HG03095 (cell line): ENCODE measurements around the gene RTL10.
"Not testable (repeated sequence)": the region's sequence is repeated elsewhere in the genome, so short reads cannot be mapped to it uniquely, and the experiment has no call there.

ENCODE experiments used
- ATAC-seq: cut with Tn5 transposase; IDR thresholded peaks from one replicate; pipeline ENCODE4 v1.9.1; 2021; ENCODE audit warnings: moderate library complexity; ENCODE audit not compliant: unreplicated experiment

RTL10 gene

GRCh38 chr22:19845054-19845722 lies 9.5 kb downstream of the RTL10 start:
- ATAC-seq: no peak

GRCh38 chr22:19844377-19845053 lies 10.2 kb downstream of the RTL10 start:
- ATAC-seq: no peak

- no peak for ATAC-seq
These were observed 10.8 kb downstream of the RTL10 start for GRCh38 chr22:19843857-19844376.

- ATAC-seq: no peak
These were observed 11.4 kb downstream of the RTL10 start for GRCh38 chr22:19843107-19843856.

DNA sequence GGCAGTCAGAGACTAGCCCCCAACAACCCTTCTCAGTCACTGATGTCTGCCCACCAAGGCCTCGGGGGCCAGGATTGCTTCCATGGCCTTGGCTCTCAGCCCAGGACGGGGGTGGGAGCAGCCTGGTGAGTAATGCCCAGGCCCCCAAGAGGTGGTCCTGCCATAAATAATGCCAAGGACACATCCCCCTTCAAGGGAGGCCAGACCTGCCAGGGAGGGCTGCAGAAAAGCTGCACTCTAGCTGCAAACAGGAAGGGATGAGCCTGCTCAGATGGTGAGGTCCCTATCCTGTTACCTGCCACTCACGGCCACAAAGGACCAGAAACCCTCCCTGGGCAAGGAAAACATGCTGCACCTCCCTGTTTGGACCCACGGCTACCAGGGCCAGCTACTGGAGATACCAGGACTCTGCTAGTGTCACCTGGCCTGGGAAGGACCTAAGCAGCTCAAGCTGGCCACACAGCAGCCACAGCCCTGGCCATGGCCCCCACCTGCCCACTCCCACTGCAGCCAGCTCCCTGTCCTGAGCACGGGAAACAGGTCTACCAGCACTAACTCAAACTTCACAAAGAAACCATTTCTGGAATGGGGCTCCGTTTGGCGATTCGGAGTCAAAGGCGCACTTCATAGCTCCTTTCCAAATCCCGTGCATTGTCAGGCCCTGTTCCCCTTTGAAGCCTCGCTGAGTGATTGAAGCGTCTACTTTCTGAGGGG lies 12.1 kb downstream of the RTL10 start:
- ATAC-seq: no peak

DNA sequence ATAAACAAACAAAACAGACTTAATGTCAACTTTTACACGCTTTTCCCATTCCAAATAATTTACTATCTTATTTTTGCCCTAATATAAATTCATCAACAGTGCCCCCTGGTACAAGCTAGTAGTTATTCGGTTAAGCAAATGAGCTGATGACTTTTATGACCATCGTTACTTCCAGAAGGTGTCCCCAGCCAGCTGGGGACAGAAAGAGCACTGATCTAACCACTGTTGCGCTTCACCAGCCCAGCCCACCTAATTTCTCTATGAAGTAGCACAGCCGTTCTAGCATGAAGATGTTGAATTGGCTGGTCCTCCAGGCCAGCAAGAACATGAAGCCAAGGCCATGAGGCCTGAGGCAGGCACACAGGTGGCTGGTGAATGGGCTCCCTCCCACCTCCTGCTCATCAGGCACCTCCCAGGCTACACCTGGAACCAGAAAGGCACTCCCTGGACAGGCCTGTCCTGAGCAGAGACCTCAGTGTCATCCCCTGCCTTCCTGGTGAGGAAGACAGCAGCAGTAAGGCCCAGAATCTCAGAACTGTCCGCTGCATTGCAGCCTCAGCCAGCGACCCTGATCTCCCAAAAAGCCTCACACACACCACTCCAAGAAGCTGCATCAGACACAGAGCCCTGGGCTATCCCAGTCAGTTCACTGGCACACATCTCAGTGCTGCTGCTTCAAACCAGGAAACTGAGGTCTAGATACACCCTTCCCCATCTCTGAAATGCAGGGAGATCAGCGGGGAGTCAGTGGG lies 12.9 kb downstream of the RTL10 start:
- ATAC-seq: no peak

DNA sequence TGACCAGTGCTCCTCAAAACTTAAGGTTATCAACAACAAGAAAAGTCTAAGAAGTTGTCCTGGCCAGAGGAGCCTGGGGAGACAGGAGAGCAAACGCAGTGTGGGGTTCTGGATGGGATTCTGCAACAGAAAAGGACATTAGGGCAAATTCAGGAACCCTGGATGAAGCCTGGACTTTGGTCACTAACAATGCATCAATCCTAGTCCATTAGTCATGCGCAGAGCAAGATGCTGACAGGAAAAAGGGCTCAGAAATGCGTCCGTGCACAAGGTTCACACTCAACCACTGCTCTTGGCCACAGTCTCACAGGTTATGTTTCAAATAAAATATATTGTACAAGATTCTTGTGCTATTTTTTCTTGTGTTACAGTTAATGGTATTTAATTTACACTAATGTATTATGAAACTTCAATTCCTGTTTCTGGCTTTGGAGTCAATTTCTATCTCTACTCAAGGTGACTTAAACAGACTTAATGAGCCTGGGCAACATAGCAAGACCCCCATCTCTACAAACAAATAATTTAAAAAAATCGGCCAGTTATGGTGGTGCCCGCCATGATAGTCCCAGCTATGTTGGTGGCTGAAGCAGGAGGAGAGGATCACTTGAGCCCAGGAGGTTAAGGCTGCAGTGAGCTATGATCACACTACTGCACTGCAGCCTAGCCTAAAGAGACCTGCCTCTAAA lies 13.6 kb downstream of the RTL10 start:
- ATAC-seq: no peak

GRCh38 chr22:19840059-19840458 lies 14.6 kb downstream of the RTL10 start:
- ATAC-seq: no peak

DNA sequence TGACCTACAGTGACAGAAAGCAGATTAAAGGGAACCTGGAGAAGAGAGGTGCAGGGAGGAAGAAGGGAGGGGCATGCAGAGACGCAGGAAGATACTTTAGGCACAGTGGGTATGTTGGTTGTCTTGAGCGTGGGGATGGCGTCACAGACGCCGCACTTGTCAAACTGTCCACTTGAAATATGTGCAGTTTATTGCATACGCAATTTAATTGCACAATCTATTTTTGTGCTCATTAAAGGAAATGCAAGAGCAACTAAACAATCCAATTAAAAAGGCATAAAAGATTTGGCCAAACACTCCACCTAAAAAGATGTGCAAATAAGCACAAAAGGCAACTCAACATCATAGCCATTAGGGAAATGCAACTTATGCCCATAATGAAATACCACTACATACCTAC lies 16.8 kb downstream of the RTL10 start:
- ATAC-seq: no peak

GRCh38 chr22:19836512-19836911 lies 18.2 kb downstream of the RTL10 start:
- ATAC-seq: no peak

- ATAC-seq: no peak
These were observed 20.1 kb downstream of the RTL10 start for GRCh38 chr22:19834599-19834998.

GRCh38 chr22:19833327-19833726 lies 21.3 kb downstream of the RTL10 start:
- not testable (repeated sequence) for ATAC-seq

- ATAC-seq: no peak
These were observed 22.1 kb downstream of the RTL10 start for GRCh38 chr22:19832476-19833108.

GRCh38 chr22:19831979-19832378 lies 22.7 kb downstream of the RTL10 start:
- not testable (repeated sequence) for ATAC-seq

DNA sequence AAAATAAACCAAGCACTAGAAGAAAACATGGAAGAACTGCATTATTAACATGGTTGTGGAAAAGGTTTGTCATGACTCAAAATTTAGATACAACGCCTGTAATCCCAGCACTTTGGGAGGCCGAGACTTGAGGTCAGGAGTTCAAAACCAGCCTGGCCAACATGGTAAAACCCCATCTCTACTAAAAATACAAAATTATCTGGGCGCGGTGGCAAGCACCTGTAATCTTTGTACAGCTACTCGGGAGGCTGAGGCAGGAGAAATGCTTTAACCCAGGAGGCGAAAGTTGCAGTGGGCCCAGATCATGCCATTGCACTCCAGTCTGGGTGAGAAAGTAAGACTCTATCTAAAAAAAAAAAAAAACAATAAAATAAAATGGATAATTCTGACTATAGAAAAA lies 23.7 kb downstream of the RTL10 start:
- ATAC-seq: no peak

DNA sequence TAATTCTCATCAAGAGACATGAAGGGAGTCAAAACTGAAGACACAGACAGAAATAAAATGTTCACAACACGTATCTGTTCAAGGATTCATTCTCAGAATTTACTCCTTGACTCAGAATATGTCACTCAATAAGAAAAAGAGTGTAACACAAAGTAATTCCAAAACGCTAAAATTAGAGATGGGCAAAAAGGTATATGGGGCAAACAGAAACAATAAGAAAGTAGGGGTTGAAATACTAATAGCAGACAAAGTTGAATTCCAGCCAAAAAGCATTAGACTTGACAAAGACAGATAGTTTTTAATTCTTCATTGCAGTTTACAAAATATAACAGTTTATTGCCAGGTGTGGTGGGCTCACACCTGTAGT lies 26.7 kb downstream of the RTL10 start:
- ATAC-seq: no peak

GRCh38 chr22:19827341-19828034 lies 27.2 kb downstream of the RTL10 start:
- ATAC-seq: no peak

- no peak for ATAC-seq
These were observed 28.1 kb downstream of the RTL10 start for GRCh38 chr22:19826619-19826950.
